HEK293T (cell line): ENCODE results near the gene ABI3BP.

Source experiments
- CTCF ChIA-PET: fragments of 350-600 bp; formaldehyde crosslinking; extraction: SDS; loops from one replicate; lab custom pipeline; 2021; ENCODE audit warnings: antibody characterized with exemption, inconsistent platforms; lab: Yijun Ruan, JAX
- POLR2A ChIA-PET: fragments of 350-600 bp; formaldehyde crosslinking; extraction: SDS; loops from one replicate; lab custom pipeline; 2020; ENCODE audit warnings: antibody characterized with exemption, inconsistent platforms; lab: Yijun Ruan, JAX
- DNase-seq: peaks from one replicate; pipeline ENCODE4 v3.0.0; 2012; ENCODE audit warnings: mixed read lengths; ENCODE audit errors: extremely low spot score
- ARNT ChIP-seq: fragments of 450-650 bp; IDR thresholded peaks from 2 replicates; pipeline ENCODE4 v1.6.1; 2017; ENCODE audit warnings: mild to moderate bottlenecking
- BHLHE40 ChIP-seq: fragments of 450-650 bp; IDR thresholded peaks from 2 replicates; pipeline ENCODE4 v1.6.1; 2016; ENCODE audit warnings: mild to moderate bottlenecking, moderate library complexity, borderline replicate concordance
- CTBP1 ChIP-seq: fragments of 450-650 bp; IDR thresholded peaks from 2 replicates; pipeline ENCODE4 v1.6.1; 2016; ENCODE audit warnings: borderline replicate concordance
- ELF4 ChIP-seq: fragments of 450-650 bp; IDR thresholded peaks from 2 replicates; pipeline ENCODE4 v1.6.1; 2017; ENCODE audit warnings: antibody characterized with exemption
- FOXA1 ChIP-seq: fragments of 450-650 bp; IDR thresholded peaks from 2 replicates; pipeline ENCODE4 v1.6.1; 2016; ENCODE audit warnings: mild to moderate bottlenecking
- FOXK2 ChIP-seq: fragments of 450-650 bp; IDR thresholded peaks from 2 replicates; pipeline ENCODE4 v1.6.1; 2016; ENCODE audit warnings: mild to moderate bottlenecking
- FOXM1 ChIP-seq: fragments of 450-650 bp; IDR thresholded peaks from 2 replicates; pipeline ENCODE4 v1.6.1; 2017; ENCODE audit warnings: mild to moderate bottlenecking, borderline replicate concordance
- HDGF ChIP-seq: fragments of 450-650 bp; IDR thresholded peaks from 2 replicates; pipeline ENCODE4 v1.6.1; 2017; ENCODE audit warnings: antibody characterized with exemption, borderline replicate concordance
- L3MBTL2 ChIP-seq: fragments of 450-650 bp; conservative IDR thresholded peaks from 2 replicates; pipeline ENCODE4 v1.6.1; 2016; ENCODE audit warnings: mild to moderate bottlenecking
- LEF1 ChIP-seq: fragments of 450-650 bp; IDR thresholded peaks from 2 replicates; pipeline ENCODE4 v1.6.1; 2017; ENCODE audit warnings: mild to moderate bottlenecking, borderline replicate concordance
- NFRKB ChIP-seq: fragments of 450-650 bp; IDR thresholded peaks from 2 replicates; pipeline ENCODE4 v1.6.1; 2016; ENCODE audit warnings: mild to moderate bottlenecking, moderate library complexity
- SP1 ChIP-seq: fragments of 450-650 bp; IDR thresholded peaks from 2 replicates; pipeline ENCODE4 v1.6.1; 2017
- SUZ12 ChIP-seq: fragments of 450-650 bp; IDR thresholded peaks from 2 replicates; pipeline ENCODE4 v1.6.1; 2016; ENCODE audit warnings: mild to moderate bottlenecking
- TARDBP ChIP-seq: fragments of 450-650 bp; IDR thresholded peaks from 2 replicates; pipeline ENCODE4 v1.6.1; 2016
- ZNF384 ChIP-seq: fragments of 450-650 bp; IDR thresholded peaks from 2 replicates; pipeline ENCODE4 v1.6.1; 2016
- TF ChIP-seq, protein P1 (sequence below): fragments of 450-650 bp; IDR thresholded peaks from 2 replicates; pipeline ENCODE4 v1.6.1; 2016

ABI3BP gene

DNA sequence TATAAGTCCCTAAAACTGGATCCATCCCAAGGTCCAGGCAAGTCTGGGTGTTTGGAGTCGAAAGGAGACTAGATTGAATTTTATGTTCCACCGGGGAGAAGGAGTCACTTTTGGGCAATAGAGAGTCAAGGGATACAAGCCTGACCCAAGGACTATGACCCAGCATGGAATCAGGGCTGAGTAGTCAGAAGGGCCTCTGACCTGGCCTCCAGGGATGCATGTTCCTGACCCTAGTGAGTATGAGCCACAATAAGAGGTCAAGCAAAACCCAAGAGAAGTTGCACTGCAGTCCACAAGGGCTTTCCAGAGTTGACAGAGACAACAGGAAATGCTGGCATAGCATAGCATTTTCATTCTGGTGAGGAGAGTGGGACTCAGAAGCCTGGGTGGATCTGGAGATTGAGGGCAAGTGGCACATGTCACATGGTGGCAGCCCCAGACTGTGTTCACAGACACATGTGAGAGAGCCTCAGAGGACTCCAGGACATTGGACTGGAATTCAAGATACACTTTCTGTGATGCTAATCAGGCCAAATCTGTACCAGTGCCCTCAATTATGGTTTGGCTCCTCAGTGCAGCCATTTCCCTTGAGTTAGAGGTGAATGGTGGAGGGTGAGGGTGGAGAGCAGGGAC, 217.0 kb downstream of the ABI3BP start:
- POLR2A ChIA-PET, result no interaction called here
- CTCF ChIA-PET, result no interaction called here
- TF ChIP-seq ELF4 (no peak), LEF1 (no peak), BHLHE40 (no peak), L3MBTL2 (no peak), NFRKB (no peak), SUZ12 (no peak), TARDBP (no peak), ARNT (no peak), SP1 (no peak), ZNF384 (no peak), HDGF (no peak), FOXA1 (no peak), FOXM1 (no peak), CTBP1 (no peak), FOXK2 (no peak)
- TF ChIP-seq, protein P1, sequence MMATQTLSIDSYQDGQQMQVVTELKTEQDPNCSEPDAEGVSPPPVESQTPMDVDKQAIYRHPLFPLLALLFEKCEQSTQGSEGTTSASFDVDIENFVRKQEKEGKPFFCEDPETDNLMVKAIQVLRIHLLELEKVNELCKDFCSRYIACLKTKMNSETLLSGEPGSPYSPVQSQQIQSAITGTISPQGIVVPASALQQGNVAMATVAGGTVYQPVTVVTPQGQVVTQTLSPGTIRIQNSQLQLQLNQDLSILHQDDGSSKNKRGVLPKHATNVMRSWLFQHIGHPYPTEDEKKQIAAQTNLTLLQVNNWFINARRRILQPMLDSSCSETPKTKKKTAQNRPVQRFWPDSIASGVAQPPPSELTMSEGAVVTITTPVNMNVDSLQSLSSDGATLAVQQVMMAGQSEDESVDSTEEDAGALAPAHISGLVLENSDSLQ, result no peak
- no peak for DNase-seq

DNA sequence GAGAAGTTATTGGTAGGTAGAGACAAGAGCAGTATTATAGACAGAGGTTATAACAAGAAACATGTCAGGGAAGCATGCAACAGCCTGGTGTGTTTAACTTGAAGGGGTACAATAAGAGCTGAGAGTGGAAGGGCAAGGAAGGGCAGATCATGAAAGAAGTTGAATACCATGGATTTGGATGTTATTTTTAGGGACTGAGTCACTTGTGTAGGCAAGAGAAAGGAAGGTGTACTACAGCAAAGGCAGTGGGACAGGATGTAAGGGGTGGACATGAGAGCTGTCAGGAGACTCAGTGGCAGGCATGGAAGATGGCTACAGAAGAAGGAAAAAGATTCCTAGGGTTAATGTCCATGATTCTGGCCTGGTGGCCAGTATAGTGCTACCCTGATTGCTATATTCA, 217.6 kb downstream of the ABI3BP start:
- ChIA-PET CTCF (no interaction called here), POLR2A (no interaction called here)
- no peak for DNase-seq
- TF ChIP-seq SUZ12, result no peak
- TF ChIP-seq, protein P1, result no peak
- no peak for TF ChIP-seq L3MBTL2
- no peak for TF ChIP-seq BHLHE40

DNA sequence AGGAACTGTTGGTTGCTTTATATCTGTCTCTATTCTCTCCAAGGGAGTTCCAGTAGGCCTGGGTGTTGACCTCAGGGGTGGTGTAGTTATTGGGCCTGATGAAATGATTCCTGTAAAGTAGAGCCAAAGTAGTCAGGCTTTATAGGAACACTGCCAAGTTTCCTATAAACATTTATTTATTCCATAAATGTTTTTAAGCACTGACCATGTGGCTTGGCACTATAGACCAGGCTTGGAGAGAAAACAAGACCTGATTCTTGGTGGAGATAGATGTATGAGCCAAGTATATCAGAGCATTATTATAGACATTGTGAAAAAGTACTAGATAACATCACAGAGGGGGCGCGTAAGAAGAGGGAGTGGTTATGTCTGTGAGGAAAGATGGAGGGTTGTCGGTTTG, 218.0 kb downstream of the ABI3BP start:
- ChIA-PET POLR2A (no interaction called here), CTCF (no interaction called here)
- no peak for DNase-seq
- TF ChIP-seq TARDBP (no peak), HDGF (no peak), FOXA1 (no peak), LEF1 (no peak), FOXM1 (no peak), ELF4 (no peak), SP1 (no peak), FOXK2 (no peak), L3MBTL2 (no peak), BHLHE40 (no peak), ARNT (no peak), SUZ12 (no peak), ZNF384 (no peak), NFRKB (no peak), CTBP1 (no peak)
- TF ChIP-seq, protein P1, result no peak

DNA sequence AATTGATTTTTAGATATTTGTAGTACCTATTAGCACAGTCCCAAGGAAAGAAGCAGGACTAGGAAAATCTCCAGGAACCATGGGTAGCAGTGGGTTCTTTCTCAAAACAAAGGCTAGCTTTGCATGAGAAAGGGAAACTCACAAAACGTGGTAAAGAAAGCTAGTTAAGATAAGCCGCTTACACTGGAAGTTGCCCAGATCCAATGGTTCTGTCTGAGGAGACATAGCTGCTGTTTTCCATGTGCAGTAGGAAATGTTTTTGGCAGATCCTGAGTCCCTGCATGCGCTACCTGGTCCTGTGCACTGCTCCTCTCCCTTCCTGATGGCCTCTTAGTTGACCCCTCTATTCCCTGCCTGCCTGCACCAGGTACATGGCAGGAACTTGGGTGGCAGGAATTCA, 223.5 kb downstream of the ABI3BP start:
- POLR2A ChIA-PET, result no interaction called here
- no peak for DNase-seq
- TF ChIP-seq ZNF384 (no peak), FOXA1 (no peak), FOXM1 (no peak), LEF1 (no peak), ARNT (no peak), CTBP1 (no peak), BHLHE40 (no peak), FOXK2 (no peak), SP1 (no peak), TARDBP (no peak), L3MBTL2 (no peak), SUZ12 (no peak), HDGF (no peak), ELF4 (no peak), NFRKB (no peak)
- TF ChIP-seq, protein P1, result no peak
- CTCF ChIA-PET, result interaction anchor here (1.0 kb wide), 1 partner anchor 8 kb away, joined by 3 read pairs; no protein-coding TSS in a partner anchor

DNA sequence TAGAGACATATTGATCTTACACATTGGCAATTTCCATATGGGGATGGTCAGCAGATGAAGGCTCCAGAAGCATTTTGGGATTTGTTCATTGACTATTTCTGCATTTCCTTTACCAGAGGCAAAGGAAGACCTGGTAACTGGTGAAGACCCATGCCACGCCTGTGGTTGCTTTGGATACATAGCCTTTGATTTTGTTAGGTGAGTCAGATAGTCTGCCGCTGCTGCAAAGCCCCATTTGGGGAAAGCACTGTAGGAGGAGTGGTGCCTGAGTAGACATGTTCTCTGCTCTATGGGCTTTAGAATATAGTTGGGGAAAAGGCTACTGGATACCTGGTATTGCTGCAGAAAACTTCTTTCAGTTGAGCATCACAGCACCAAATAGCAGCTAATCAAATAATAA, 227.2 kb downstream of the ABI3BP start:
- CTCF ChIA-PET, result no interaction called here
- POLR2A ChIA-PET, result no interaction called here

More for the DNA sequence above, 227.2 kb downstream of the ABI3BP start:
- DNase-seq, result no peak
- no peak for TF ChIP-seq HDGF
- TF ChIP-seq TARDBP, result no peak
- TF ChIP-seq FOXM1, result no peak
- TF ChIP-seq, protein P1, result no peak
- TF ChIP-seq CTBP1, result no peak
- TF ChIP-seq BHLHE40, result no peak
- no peak for TF ChIP-seq SUZ12
